Activated naive CD8-positive, alpha-beta T cell treated with anti-CD3 and anti-CD28 coated beads, Interleukin-2, amount 50 U/mL, for 24 hours (primary cell): ENCODE measurements around the gene SNX17.
A peak's percentile ranks its signal among the peaks of the same experiment; 100 is the strongest.

Experiments
- ATAC-seq: fragments of 150-1000 bp; cut with Tn5 transposase; one replicate; pipeline ENCODE4 v1.10.0; 2021
- DNase-seq: peaks from one replicate; pipeline ENCODE4 v3.0.0; 2021
- H3K27ac Mint-ChIP-seq: one replicate; pipeline ENCODE4 v1.8.0; 2021; ENCODE audit warnings: mild to moderate bottlenecking, mixed read lengths
- H3K27me3 Mint-ChIP-seq: one replicate; pipeline ENCODE4 v1.8.0; 2021; ENCODE audit warnings: mixed read lengths
- H3K36me3 Mint-ChIP-seq: one replicate; pipeline ENCODE4 v1.8.0; 2021; ENCODE audit warnings: low read depth, mixed read lengths
- H3K4me1 Mint-ChIP-seq: one replicate; pipeline ENCODE4 v1.8.0; 2021; ENCODE audit warnings: mixed read lengths
- H3K4me3 Mint-ChIP-seq: one replicate; pipeline ENCODE4 v1.8.0; 2021; ENCODE audit warnings: mild to moderate bottlenecking, moderate library complexity, mixed read lengths
- H3K9me3 Mint-ChIP-seq: one replicate; pipeline ENCODE4 v1.8.0; 2021; ENCODE audit warnings: mixed read lengths

Gene SNX17

GRCh38 chr2:27353762-27354596 lies 16.4 kb upstream of the SNX17 start:
- peak overlapping the region; percentile 13 for H3K27ac Mint-ChIP-seq
- H3K4me3 Mint-ChIP-seq, result peak overlapping the region; percentile 96
- H3K9me3 Mint-ChIP-seq, result no peaks in the 10 kb centered on the region
- H3K36me3 Mint-ChIP-seq, result peaks cover 18% of the 10 kb centered on the region
- peaks cover 68% of the 10 kb centered on the region for H3K4me1 Mint-ChIP-seq
- DNase-seq (no peak), ATAC-seq (no peak)
- H3K27me3 Mint-ChIP-seq, result no peaks in the 10 kb centered on the region

GRCh38 chr2:27354597-27354927 lies 15.9 kb upstream of the SNX17 start:
- H3K36me3 Mint-ChIP-seq, result peaks cover 16% of the 10 kb centered on the region
- H3K9me3 Mint-ChIP-seq, result no peaks in the 10 kb centered on the region
- no peaks in the 10 kb centered on the region for H3K27me3 Mint-ChIP-seq
- ATAC-seq (no peak), DNase-seq (no peak)
- H3K27ac Mint-ChIP-seq, result no peak overlapping the region
- H3K4me1 Mint-ChIP-seq, result peaks cover 66% of the 10 kb centered on the region
- H3K4me3 Mint-ChIP-seq, result peak overlapping the region; percentile 96

- peak; percentile 72 for DNase-seq
- H3K27ac Mint-ChIP-seq, result peak overlapping the region; percentile 99
- no peaks in the 10 kb centered on the region for H3K9me3 Mint-ChIP-seq
- H3K27me3 Mint-ChIP-seq, result no peaks in the 10 kb centered on the region
- H3K4me1 Mint-ChIP-seq, result peaks cover 59% of the 10 kb centered on the region
- H3K4me3 Mint-ChIP-seq, result peak overlapping the region; percentile 96
- ATAC-seq, result peak; percentile 40
- H3K36me3 Mint-ChIP-seq, result peaks cover 16% of the 10 kb centered on the region
Observed at GRCh38 chr2:27356056-27356381, 14.4 kb upstream of the SNX17 start.

- Mint-ChIP-seq H3K9me3 (no peaks in the 10 kb centered on the region), H3K36me3 (peaks cover 18% of the 10 kb centered on the region), H3K4me1 (peaks cover 55% of the 10 kb centered on the region), H3K4me3 (peak within 1 kb of the TSS; percentile 96), H3K27ac (peak within 1 kb of the TSS; percentile 99), H3K27me3 (no peaks in the 10 kb centered on the region)
- ATAC-seq (peak; percentile 87), DNase-seq (peak; percentile 90)
Observed at GRCh38 chr2:27356382-27357181, 13.8 kb upstream of the SNX17 start, which contains the start of gene GTF3C2. Gene GTF3C2, minus strand, starts transcription at chr2:27356764. Its CDS starts 13,210 bp downstream, at chr2:27343554.

DNA sequence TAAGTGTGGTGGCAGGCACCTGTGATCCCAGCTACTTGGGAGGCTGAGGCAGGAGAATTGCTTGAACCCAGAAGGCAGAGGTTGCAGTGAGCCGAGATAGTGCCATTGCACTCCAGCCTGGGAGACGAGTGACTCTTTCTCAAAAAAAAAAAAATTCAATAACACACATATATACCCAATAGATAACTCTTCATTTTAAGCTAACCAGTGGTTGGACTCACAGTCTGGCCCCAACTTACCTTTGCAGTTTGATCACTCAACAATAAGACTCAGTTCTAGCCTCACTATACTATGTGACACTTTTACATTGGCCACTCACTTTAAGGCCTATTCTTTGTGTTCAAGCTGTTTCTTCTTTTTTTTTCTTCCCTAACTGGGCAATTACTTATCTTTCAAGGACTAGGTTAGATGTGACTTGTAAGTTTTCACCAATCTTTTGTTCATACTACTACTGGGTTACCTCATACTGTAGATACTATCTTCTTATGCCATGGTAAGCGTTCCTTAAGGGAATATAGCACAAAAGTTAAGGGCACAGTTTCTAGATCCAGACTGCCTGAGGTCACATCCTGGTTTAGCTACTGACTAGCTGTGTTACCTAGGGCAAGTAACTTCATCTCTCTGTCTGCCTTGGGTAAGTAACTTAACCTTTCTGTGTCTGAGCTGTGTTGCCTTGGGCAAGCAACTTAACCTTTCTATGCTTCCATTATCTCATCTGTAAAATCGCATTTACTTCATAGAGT lies 7.6 kb upstream of the SNX17 start:
- Mint-ChIP-seq H3K27me3 (no peaks in the 10 kb centered on the region), H3K27ac (peak overlapping the region; percentile 20), H3K4me3 (no peak overlapping the region), H3K36me3 (peaks cover 44% of the 10 kb centered on the region), H3K4me1 (peaks cover 13% of the 10 kb centered on the region), H3K9me3 (no peaks in the 10 kb centered on the region)
- no peak for ATAC-seq
- no peak for DNase-seq

- DNase-seq (no peak), ATAC-seq (no peak)
- Mint-ChIP-seq H3K27me3 (no peaks in the 10 kb centered on the region), H3K36me3 (peaks cover 41% of the 10 kb centered on the region), H3K4me1 (peaks cover 11% of the 10 kb centered on the region), H3K4me3 (no peak overlapping the region), H3K9me3 (no peaks in the 10 kb centered on the region), H3K27ac (peak overlapping the region; percentile 36)
Observed at GRCh38 chr2:27363933-27364332, 6.5 kb upstream of the SNX17 start.

DNA sequence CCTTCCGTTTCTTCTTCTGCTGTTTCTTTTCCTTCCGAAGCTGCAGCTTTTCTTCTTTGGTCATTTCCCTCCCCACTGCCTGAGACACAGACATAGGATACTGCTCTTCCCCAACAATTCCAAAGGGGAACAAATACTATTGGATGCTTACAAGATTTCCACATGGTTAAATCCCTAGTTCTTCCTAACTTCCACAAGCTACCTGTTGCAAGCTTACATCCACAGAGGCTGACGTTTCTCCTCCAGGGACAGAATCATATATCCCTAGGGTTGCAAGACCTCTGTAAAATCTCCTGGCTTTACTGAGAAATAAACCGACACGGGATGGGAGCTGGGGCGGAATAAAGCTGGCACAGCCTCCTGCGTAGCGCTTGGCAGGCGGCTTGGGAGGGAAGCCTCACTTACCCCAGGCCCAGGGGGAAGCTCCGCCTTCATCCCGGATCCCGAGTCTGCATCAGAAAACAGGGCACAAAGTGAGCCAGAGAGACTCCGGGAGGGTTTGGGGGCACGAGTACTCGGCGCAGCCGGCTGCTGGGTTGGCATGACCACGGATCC lies 868 bp upstream of the SNX17 start:
- Mint-ChIP-seq H3K36me3 (peaks cover 53% of the 10 kb centered on the region), H3K4me3 (peak overlapping the region; percentile 98), H3K9me3 (no peaks in the 10 kb centered on the region), H3K4me1 (peaks cover 43% of the 10 kb centered on the region), H3K27me3 (peaks cover 2% of the 10 kb centered on the region), H3K27ac (peak overlapping the region; percentile 99)
- DNase-seq, result no peak
- ATAC-seq, result peak; percentile 8

- peak overlapping the region; percentile 98 for H3K4me3 Mint-ChIP-seq
- peak overlapping the region; percentile 99 for H3K27ac Mint-ChIP-seq
- peaks cover 43% of the 10 kb centered on the region for H3K4me1 Mint-ChIP-seq
- no peaks in the 10 kb centered on the region for H3K9me3 Mint-ChIP-seq
- ATAC-seq (peak; percentile 12), DNase-seq (peak; percentile 41)
- H3K36me3 Mint-ChIP-seq, result peaks cover 59% of the 10 kb centered on the region
- peaks cover 2% of the 10 kb centered on the region for H3K27me3 Mint-ChIP-seq
Observed at GRCh38 chr2:27370816-27371620, 602 bp downstream of the SNX17 start.

GRCh38 chr2:27372937-27373336 lies 2.5 kb downstream of the SNX17 start:
- peak overlapping the region; percentile 37 for H3K27ac Mint-ChIP-seq
- peak overlapping the region; percentile 98 for H3K4me3 Mint-ChIP-seq

DNA sequence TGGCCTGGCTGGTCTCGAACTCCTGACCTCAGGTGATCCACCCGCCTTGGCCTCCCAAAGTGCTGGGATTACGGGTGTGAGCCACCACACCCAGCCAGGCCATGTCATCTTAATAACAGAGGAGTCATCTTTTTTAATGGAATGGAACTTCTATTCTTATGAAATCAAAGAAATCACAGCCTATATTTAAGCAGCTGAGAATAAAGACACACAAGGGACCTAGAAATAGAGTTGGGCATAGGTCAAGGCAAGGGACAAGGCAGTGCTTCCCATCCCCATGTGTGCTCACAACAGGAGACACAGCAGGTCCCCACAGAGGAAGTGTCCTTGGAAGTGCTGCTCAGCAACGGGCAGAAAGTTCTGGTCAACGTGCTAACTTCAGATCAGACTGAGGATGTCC lies 3.2 kb downstream of the SNX17 start:
- DNase-seq, result no peak
- peak overlapping the region; percentile 42 for H3K27ac Mint-ChIP-seq

More at GRCh38 chr2:27372937-27373336, 2.5 kb downstream of the SNX17 start:
- Mint-ChIP-seq H3K9me3 (no peaks in the 10 kb centered on the region), H3K27me3 (peaks cover 2% of the 10 kb centered on the region), H3K36me3 (peaks cover 57% of the 10 kb centered on the region), H3K4me1 (peaks cover 38% of the 10 kb centered on the region)
- no peak for DNase-seq
- no peak for ATAC-seq

GRCh38 chr2:27375513-27376099 lies 5.2 kb downstream of the SNX17 start:
- Mint-ChIP-seq H3K27ac (no peak overlapping the region), H3K4me1 (peaks cover 43% of the 10 kb centered on the region)
- ATAC-seq, result no peak

More for the DNA sequence above, 3.2 kb downstream of the SNX17 start:
- Mint-ChIP-seq H3K4me3 (no peak overlapping the region), H3K4me1 (peaks cover 37% of the 10 kb centered on the region), H3K9me3 (no peaks in the 10 kb centered on the region), H3K27me3 (peaks cover 2% of the 10 kb centered on the region), H3K36me3 (peaks cover 55% of the 10 kb centered on the region)
- no peak for ATAC-seq

DNA sequence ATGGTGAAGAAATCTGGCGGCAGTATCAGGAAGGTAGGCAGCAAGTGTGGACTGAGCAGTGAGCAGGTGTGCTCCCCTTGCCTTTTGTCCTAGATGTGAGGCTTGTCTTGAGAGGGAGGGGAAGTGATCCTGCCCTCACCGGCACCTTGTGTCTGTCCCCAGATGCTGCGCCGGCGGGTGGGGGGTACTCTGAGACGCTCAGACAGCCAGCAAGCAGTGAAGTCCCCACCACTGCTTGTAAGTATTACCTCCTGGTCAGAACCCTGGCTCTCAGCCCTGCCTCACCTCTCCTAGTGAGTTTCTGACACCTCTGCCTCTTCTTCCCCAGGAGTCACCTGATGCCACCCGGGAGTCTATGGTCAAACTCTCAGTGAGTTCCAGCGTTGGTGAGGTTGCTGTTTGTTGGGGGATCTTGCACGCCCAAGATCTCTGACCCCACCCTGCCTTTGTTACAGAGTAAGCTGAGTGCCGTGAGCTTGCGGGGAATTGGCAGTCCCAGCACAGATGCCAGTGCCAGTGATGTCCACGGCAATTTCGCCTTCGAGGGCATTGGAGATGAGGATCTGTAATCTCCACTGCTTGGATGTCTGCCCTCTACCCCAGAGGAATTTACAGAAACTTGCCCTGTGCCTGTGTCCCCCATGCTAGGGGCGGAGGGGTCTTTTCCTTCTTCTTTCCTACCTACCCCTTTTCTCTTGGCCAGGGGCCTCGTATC lies 5.9 kb downstream of the SNX17 start:
- H3K4me1 Mint-ChIP-seq, result peaks cover 48% of the 10 kb centered on the region
- H3K4me3 Mint-ChIP-seq, result no peak overlapping the region
- H3K36me3 Mint-ChIP-seq, result peaks cover 62% of the 10 kb centered on the region
- H3K27me3 Mint-ChIP-seq, result no peaks in the 10 kb centered on the region
- no peak for ATAC-seq
- DNase-seq, result no peak
- H3K9me3 Mint-ChIP-seq, result no peaks in the 10 kb centered on the region
- no peak overlapping the region for H3K27ac Mint-ChIP-seq

More at GRCh38 chr2:27375513-27376099, 5.2 kb downstream of the SNX17 start:
- Mint-ChIP-seq H3K36me3 (peaks cover 60% of the 10 kb centered on the region), H3K27me3 (no peaks in the 10 kb centered on the region), H3K4me3 (no peak overlapping the region), H3K9me3 (no peaks in the 10 kb centered on the region)
- no peak for DNase-seq
